ENCODE results near the gene TMEM30B. TPM values are rescaled to one million over a fixed set of nuclear protein-coding genes. Genes with fewer than 3 reads are reported as not detected.

TMEM30B gene
- total RNA-seq, 1 experiment from 2014 or later = 0.09 TPM

DNA sequence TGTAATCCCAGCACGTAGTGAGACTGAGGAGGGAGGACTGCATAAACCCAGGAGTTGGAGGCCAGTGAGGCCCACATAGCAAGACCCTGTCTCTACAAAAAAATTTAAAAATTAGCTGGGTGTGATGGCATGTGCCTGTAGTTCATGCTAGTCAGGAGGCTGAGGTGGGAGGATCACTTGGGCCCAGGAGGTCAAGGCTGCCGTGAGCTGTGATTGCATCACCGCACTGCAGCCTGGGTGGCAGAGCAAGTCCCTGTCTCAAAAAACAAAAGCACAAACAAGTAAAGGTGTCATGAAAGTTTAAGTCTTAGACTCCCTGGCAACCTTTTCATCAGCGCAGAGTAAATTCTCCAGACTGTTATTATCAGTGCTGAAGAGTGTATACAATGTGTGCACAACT is 10.4 kb downstream of the TMEM30B start:
- H3K4me1 Mint-ChIP-seq (ENCODE audit: insufficient read depth, unreplicated experiment) = no peaks in the 10 kb centered on the region
- POLR2A ChIA-PET = no interaction called here
- peaks cover 33% of the 10 kb centered on the region for H3K27me3 Mint-ChIP-seq (ENCODE audit: insufficient read depth, unreplicated experiment)
- no TSS peak for BruUV-seq (replicated peaks)
- CTCF ChIA-PET = interaction anchor here (0.6 to 5.2 kb wide), 6 partner anchors 9 to 757 kb away, joined by 3 to 49 read pairs (median 6); no protein-coding TSS in a partner anchor
- no peaks in the 10 kb centered on the region for H3K9me3 Mint-ChIP-seq (ENCODE audit: unreplicated experiment)
- H3K4me3 Mint-ChIP-seq (ENCODE audit: unreplicated experiment) = no peak overlapping the region
- no peak overlapping the region for H3K27ac Mint-ChIP-seq (ENCODE audit: low read depth, unreplicated experiment)
- DNase-seq (ENCODE audit: unreplicated experiment) = no peak
- TF ChIP-seq, protein P1, sequence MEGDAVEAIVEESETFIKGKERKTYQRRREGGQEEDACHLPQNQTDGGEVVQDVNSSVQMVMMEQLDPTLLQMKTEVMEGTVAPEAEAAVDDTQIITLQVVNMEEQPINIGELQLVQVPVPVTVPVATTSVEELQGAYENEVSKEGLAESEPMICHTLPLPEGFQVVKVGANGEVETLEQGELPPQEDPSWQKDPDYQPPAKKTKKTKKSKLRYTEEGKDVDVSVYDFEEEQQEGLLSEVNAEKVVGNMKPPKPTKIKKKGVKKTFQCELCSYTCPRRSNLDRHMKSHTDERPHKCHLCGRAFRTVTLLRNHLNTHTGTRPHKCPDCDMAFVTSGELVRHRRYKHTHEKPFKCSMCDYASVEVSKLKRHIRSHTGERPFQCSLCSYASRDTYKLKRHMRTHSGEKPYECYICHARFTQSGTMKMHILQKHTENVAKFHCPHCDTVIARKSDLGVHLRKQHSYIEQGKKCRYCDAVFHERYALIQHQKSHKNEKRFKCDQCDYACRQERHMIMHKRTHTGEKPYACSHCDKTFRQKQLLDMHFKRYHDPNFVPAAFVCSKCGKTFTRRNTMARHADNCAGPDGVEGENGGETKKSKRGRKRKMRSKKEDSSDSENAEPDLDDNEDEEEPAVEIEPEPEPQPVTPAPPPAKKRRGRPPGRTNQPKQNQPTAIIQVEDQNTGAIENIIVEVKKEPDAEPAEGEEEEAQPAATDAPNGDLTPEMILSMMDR (IDR thresholded peaks at IDR 0.05; ENCODE audit: unreplicated experiment) = no peak
- no peaks in the 10 kb centered on the region for H3K36me3 Mint-ChIP-seq (ENCODE audit: insufficient read depth, unreplicated experiment)
- intact Hi-C loops (cut with micrococcal nuclease) = no loop called here

DNA sequence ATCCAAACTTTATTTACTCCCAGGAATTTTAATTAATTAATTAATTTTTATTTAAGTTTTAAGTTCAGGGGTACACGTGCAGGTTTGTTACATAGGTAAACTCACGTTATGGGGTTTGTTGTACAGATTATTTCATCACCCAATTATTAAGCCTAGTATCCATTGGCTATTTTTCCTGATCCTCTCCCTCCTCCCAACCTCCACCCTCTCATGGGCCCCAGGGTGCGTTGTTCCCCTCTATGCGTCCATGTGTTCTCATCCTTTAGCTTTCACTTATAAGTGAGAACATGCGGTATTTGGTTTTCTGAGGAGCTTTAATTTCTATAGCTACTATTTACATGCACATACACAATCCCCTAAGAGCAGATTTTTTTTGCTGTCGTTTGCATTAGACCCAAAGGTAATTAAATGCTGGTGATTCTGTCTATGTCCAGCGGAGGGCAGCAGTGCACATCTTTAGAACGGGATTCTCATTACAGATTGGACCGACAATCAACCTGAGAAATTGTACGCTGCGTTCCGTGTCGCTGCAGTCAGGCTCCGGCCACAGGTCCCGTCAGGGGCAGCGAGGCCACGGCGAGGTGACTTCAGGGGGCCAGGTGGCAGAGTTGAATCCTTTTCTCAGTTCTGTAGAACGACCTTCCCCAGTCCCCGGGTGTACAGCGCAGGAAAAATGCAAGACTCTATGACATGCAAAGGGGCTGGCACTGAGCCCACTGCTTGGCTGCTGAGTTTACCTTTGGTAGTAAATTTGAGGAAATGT is 11.6 kb downstream of the TMEM30B start:
- ChIA-PET CTCF (interaction anchor here (0.5 to 5.2 kb wide), 18 partner anchors 10 to 874 kb away, joined by 3 to 49 read pairs (median 3); no protein-coding TSS in a partner anchor), POLR2A (no interaction called here)
- Mint-ChIP-seq H3K9me3 (ENCODE audit: unreplicated experiment) (no peaks in the 10 kb centered on the region), H3K4me1 (ENCODE audit: insufficient read depth, unreplicated experiment) (no peaks in the 10 kb centered on the region), H3K27ac (ENCODE audit: low read depth, unreplicated experiment) (no peak overlapping the region), H3K4me3 (ENCODE audit: unreplicated experiment) (peak overlapping the region; percentile 65), H3K27me3 (ENCODE audit: insufficient read depth, unreplicated experiment) (peaks cover 39% of the 10 kb centered on the region), H3K36me3 (ENCODE audit: insufficient read depth, unreplicated experiment) (no peaks in the 10 kb centered on the region)
- DNase-seq (ENCODE audit: unreplicated experiment) = peak; percentile 90
- no TSS peak for BruUV-seq (replicated peaks)
- TF ChIP-seq, protein P1 (IDR thresholded peaks at IDR 0.05; ENCODE audit: unreplicated experiment) = peak; percentile 79
- intact Hi-C loops (cut with micrococcal nuclease) = loop anchor here (1.0 to 5.0 kb wide), 4 partner anchors 17 to 858 kb away; no protein-coding TSS in a partner anchor

DNA sequence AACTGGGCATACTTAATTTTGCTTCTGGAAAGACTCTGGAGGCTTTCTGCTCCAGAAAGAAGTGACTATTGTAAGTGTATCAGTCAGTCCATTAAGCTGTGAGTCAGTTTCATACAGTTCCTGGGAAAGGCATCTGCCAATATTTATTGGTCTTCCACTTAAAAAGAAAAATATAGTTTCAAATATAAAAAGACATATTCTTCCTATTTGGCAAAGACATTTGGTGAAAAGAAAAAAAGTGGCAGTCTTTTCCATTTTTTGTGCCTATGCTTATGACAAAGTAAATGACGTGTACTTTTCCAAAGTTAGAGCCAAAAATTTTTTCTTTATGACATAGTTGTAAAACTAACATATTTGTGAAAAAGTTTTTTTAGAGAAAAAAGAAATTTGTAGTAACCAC is 12.3 kb downstream of the TMEM30B start:
- no TSS peak for BruUV-seq (replicated peaks)
- Mint-ChIP-seq H3K4me3 (ENCODE audit: unreplicated experiment) (no peak overlapping the region), H3K27me3 (ENCODE audit: insufficient read depth, unreplicated experiment) (peaks cover 34% of the 10 kb centered on the region), H3K4me1 (ENCODE audit: insufficient read depth, unreplicated experiment) (no peaks in the 10 kb centered on the region), H3K36me3 (ENCODE audit: insufficient read depth, unreplicated experiment) (no peaks in the 10 kb centered on the region), H3K9me3 (ENCODE audit: unreplicated experiment) (no peaks in the 10 kb centered on the region), H3K27ac (ENCODE audit: low read depth, unreplicated experiment) (no peak overlapping the region)
- CTCF ChIA-PET = interaction anchor here (0.5 to 5.2 kb wide), 19 partner anchors 8 to 1699 kb away, joined by 3 to 49 read pairs (median 3); no protein-coding TSS in a partner anchor
- DNase-seq (ENCODE audit: unreplicated experiment) = no peak
- TF ChIP-seq, protein P1 (IDR thresholded peaks at IDR 0.05; ENCODE audit: unreplicated experiment) = no peak
- POLR2A ChIA-PET = interaction anchor here (0.6 to 1.4 kb wide), 2 partner anchors 11 to 994 kb away, joined by 3 to 4 read pairs; no protein-coding TSS in a partner anchor
- intact Hi-C loops (cut with micrococcal nuclease) = loop anchor here (1.0 to 5.0 kb wide), 4 partner anchors 17 to 858 kb away; no protein-coding TSS in a partner anchor
